Uterus (tissue), 4 donors: Measurements from ENCODE around the gene TMEM242. TPM values are rescaled to one million over a fixed set of nuclear protein-coding genes. Genes with fewer than 3 reads are reported as not detected.

Experiments
- DNase-seq, 2 donors: peaks; one replicate each; pipeline ENCODE4 v3.0.0-alpha.2; 2019 to 2020
- H3K27ac ChIP-seq, 2 donors: fragments of 200-600 bp; sonication (generic); 1 replicate in 1 of 2; 2 replicates in 1 of 2; pipeline ENCODE4 v1.5.1; 2016 to 2018
- H3K27me3 ChIP-seq, 2 donors: fragments of 200-600 bp; sonication (generic); one replicate each; pipeline ENCODE4 v1.5.1; 2018 to 2019; ENCODE audit warnings: control low read depth in 1 of 2
- H3K36me3 ChIP-seq, 2 donors: fragments of 200-600 bp; sonication (generic); one replicate each; pipeline ENCODE4 v1.5.1; 2019; ENCODE audit warnings: control low read depth in 1 of 2
- H3K4me1 ChIP-seq, 2 donors: fragments of 200-600 bp; sonication (generic); one replicate each; pipeline ENCODE4 v1.5.1; 2018 to 2019; ENCODE audit warnings: control low read depth in 1 of 2
- H3K4me3 ChIP-seq, 2 donors: fragments of 200-600 bp; sonication (generic); 1 replicate in 1 of 2; 2 replicates in 1 of 2; pipeline ENCODE4 v1.5.1; 2018 to 2019; ENCODE audit warnings: mild to moderate bottlenecking in 1 of 2
- H3K9me3 ChIP-seq, 2 donors: fragments of 200-600 bp; sonication (generic); one replicate each; pipeline ENCODE4 v1.5.1; 2019; ENCODE audit warnings: control low read depth in 1 of 2
- CTCF ChIP-seq, 4 experiments: fragments of 200-600 bp in 2 of 4; fragments of 450-650 bp in 2 of 4; sonication (generic) in 2 of 4; IDR thresholded peaks; one replicate each; pipeline ENCODE4 v1.5.1; 2016 to 2019; ENCODE audit warnings: antibody characterized with exemption in 4 of 4, mild to moderate bottlenecking in 2 of 4, moderate library complexity in 1 of 4
- POLR2A ChIP-seq, 2 donors: fragments of 450-650 bp; IDR thresholded peaks; one replicate each; pipeline ENCODE4 v1.6.1; 2016; ENCODE audit warnings: antibody characterized with exemption in 2 of 2, mild to moderate bottlenecking in 1 of 2, moderate library complexity in 1 of 2
- intact Hi-C: fragments of 100-400 bp; cut with DNase I; formaldehyde crosslinking; loops from one replicate; pipeline ENCODE4 v1.15.1; 2023; ENCODE audit warnings: low total_unique reads
- total RNA-seq, 4 donors: library from RNA; depleted of rRNA in 3 of 4; stranded (reverse); fragments of >200 nt in 3 of 4; gene quantifications; one replicate each; pipeline versions ENCODE4 v1.1.0 to v1.2.4, GENCODE V29; 2014 to 2023
- donor health status: DM: yes; HTN: yes; CAD: no.

The TMEM242 gene
- total RNA-seq, 4 donors from 2014 or later, result 3.3 to 14.2 (median 11.8) TPM

GRCh38 chr6:157283330-157283898 is 39.9 kb downstream of the TMEM242 start:
- no peaks in the 10 kb centered on the region for H3K4me1 ChIP-seq
- H3K4me3 ChIP-seq, result no peak overlapping the region
- no peaks in the 10 kb centered on the region for H3K9me3 ChIP-seq
- intact Hi-C loops, result no loop called here
- TF ChIP-seq CTCF (IDR thresholded peaks at IDR 0.05), result no peak
- no peak for TF ChIP-seq POLR2A (IDR thresholded peaks at IDR 0.05)
- H3K36me3 ChIP-seq, result no peaks in the 10 kb centered on the region
- no peaks in the 10 kb centered on the region for H3K27me3 ChIP-seq
- no peak for DNase-seq
- no peak overlapping the region for H3K27ac ChIP-seq

- no peak for DNase-seq
- no peaks in the 10 kb centered on the region for H3K4me1 ChIP-seq
- intact Hi-C loops, result no loop called here
These were observed 41.0 kb downstream of the TMEM242 start for GRCh38 chr6:157282284-157282683.

GRCh38 chr6:157281570-157281969 is 41.7 kb downstream of the TMEM242 start:
- H3K9me3 ChIP-seq, result no peaks in the 10 kb centered on the region
- intact Hi-C loops, result no loop called here
- no peaks in the 10 kb centered on the region for H3K36me3 ChIP-seq
- no peaks in the 10 kb centered on the region for H3K27me3 ChIP-seq
- TF ChIP-seq CTCF (IDR thresholded peaks at IDR 0.05) (no peak), POLR2A (IDR thresholded peaks at IDR 0.05) (no peak)
- no peaks in the 10 kb centered on the region for H3K4me1 ChIP-seq
- H3K27ac ChIP-seq, result no peak overlapping the region
- no peak for DNase-seq
- no peak overlapping the region for H3K4me3 ChIP-seq

More at GRCh38 chr6:157282284-157282683, 41.0 kb downstream of the TMEM242 start:
- no peaks in the 10 kb centered on the region for H3K27me3 ChIP-seq
- no peaks in the 10 kb centered on the region for H3K36me3 ChIP-seq
- no peak overlapping the region for H3K27ac ChIP-seq
- H3K4me3 ChIP-seq, result no peak overlapping the region
- H3K9me3 ChIP-seq, result no peaks in the 10 kb centered on the region
- TF ChIP-seq CTCF (IDR thresholded peaks at IDR 0.05) (no peak), POLR2A (IDR thresholded peaks at IDR 0.05) (no peak)

GRCh38 chr6:157280947-157281346 is 42.4 kb downstream of the TMEM242 start:
- intact Hi-C loops, result no loop called here
- Histone ChIP-seq H3K4me1 (no peaks in the 10 kb centered on the region), H3K36me3 (no peaks in the 10 kb centered on the region), H3K9me3 (no peaks in the 10 kb centered on the region), H3K27me3 (no peaks in the 10 kb centered on the region), H3K4me3 (no peak overlapping the region), H3K27ac (no peak overlapping the region)
- no peak for DNase-seq
- no peak for TF ChIP-seq POLR2A (IDR thresholded peaks at IDR 0.05)
- no peak for TF ChIP-seq CTCF (IDR thresholded peaks at IDR 0.05)

- H3K27me3 ChIP-seq, result no peaks in the 10 kb centered on the region
- H3K36me3 ChIP-seq, result no peaks in the 10 kb centered on the region
- H3K4me1 ChIP-seq, result no peaks in the 10 kb centered on the region
- TF ChIP-seq CTCF (IDR thresholded peaks at IDR 0.05), result no peak
- no peak for TF ChIP-seq POLR2A (IDR thresholded peaks at IDR 0.05)
- H3K9me3 ChIP-seq, result no peaks in the 10 kb centered on the region
- H3K4me3 ChIP-seq, result no peak overlapping the region
- intact Hi-C loops, result no loop called here
- DNase-seq, result no peak
- H3K27ac ChIP-seq, result no peak overlapping the region
These were observed 43.2 kb downstream of the TMEM242 start for GRCh38 chr6:157280157-157280556.
